ENCODE results near the gene SFT2D2.
A peak's percentile ranks its signal among the peaks of the same experiment; 100 is the strongest.

The SFT2D2 gene

DNA sequence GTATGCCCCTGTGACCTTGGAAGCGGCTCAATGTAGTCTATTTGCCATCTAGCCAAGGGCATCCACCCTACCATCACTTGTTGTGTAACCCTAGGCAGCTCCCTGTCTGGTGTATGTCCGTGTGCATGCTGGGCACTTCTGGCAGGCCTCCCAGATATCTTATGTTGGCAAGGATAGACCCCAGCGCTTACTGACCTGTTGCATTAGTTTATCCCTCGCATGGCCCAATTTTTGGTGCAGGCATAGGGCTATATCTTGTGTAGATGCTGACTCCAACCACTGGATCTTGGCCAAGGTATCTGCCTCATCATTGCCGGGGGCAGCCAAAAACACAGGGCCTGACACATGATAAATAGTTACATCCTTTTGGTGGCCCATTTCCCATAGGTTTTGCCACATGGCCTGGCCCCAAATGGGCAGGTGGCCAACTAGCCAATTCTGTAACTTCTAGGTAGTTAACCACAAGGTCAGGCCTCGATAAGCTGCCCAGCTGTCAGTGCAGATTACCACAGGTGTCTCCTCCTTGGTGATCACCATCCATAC lies 40.9 kb downstream of the SFT2D2 start:
- DNase-seq (ENCODE audit: low spot score), result no peak

DNA sequence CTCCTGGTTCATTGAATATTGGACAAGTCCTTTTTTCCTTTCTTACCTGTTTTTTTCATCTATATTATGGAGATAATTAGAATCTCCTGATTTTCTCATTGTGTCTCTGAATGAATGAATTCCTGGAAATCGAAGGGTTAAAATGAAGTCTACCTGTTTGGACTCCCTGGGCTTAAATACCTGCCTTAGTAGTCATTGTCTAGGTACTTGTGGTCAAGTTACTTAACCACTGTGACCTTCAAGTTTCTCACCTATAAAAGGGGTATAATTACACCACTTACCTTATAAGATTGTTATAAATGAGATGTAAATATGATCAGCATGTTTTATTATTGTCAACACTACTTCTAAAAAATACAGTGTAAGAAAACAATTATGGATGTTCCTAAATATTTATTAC lies 45.8 kb downstream of the SFT2D2 start:
- no peak for DNase-seq (ENCODE audit: low spot score)

- DNase-seq (ENCODE audit: low spot score), result peak; percentile 11
Measured at GRCh38 chr1:168273575-168273974, 47.8 kb downstream of the SFT2D2 start.

DNA sequence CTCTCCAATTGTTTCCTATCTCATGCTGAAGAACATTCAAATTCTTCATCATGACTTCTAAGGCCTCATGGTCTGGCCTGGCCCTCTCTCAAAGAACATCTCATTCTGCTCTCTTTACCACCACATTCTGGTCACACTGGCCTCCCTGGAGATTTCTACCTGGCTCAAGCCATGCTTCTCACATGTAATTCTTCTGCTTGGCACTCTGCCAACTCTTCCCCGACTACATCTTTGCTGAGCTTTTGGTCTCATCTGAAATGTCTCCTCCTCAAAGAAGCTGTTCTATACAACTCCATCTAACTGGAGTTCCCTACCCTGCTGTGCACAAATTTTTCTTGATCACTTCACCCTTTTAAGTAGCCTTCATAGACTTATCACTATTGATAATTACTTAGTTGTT lies 53.4 kb downstream of the SFT2D2 start:
- DNase-seq (ENCODE audit: low spot score), result no peak

DNA sequence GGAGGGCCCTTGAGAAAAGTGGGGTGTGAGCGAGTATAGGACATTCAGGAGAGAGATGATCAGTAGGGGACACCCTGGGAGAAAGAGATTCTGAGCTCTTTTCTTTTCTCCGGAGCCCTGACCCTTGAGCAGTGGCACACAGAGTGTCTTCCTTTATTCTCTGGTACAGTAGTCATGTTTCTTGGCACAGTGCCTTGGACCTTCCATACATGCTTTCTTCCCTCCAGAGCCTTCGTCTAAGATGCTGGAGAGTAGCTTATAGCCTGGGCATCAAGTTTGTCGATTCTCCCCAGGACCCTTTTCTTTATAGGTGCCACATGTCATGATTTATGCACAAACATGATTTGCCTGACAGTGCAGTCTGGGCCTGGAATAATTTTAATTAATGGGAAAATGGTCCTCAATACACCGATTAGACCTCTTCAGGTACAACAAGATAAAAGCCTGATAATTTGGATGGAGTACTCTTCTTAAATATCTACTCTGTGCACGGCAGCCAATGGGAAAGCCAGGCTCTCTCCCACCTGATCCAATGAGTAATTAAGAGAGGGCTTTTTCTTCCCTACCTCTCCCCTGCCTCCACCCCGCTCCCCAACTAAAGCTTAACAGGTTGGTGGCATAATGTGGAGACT lies 54.6 kb downstream of the SFT2D2 start, which contains the start of gene TBX19:
Gene TBX19 (plus strand): TSS at position 582 of the 632 bp plus-strand sequence. CDS start 214 bp downstream, outside the sequence.
- DNase-seq (ENCODE audit: low spot score), result no peak

DNA sequence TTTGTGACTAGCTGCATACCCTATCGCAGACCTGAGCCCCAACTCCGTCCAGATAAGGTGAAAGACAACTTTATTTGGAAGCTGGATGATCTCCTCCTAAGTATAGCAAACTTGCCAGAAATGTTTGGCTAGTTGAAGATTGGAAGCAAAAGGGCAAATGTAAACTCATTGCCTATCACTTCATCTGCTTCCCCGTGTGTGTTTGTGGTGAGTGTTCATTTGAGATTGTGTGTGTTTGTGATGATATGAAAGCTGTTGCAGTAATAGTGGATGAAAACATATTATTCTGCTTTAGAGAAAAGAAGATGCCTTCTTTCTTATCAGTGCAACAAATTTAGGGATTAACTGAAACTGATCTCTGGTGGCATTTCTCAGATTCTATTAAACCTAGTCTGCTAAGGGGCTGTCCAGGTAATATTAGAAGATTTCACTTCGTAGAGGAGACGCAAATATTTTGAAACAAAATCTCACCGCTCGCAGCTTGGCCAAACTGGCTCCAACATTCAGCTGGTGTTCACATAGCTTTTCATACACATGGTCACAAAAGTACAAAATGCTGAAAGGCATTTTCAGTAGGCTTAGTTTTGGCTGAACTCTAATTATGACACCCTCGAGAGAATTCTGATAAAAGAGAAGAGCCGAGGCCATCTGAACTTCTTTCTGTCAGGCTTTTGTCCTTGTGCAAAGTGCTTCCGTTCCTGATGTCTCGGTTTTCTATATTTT lies 56.0 kb downstream of the SFT2D2 start:
- DNase-seq (ENCODE audit: low spot score), result no peak

DNA sequence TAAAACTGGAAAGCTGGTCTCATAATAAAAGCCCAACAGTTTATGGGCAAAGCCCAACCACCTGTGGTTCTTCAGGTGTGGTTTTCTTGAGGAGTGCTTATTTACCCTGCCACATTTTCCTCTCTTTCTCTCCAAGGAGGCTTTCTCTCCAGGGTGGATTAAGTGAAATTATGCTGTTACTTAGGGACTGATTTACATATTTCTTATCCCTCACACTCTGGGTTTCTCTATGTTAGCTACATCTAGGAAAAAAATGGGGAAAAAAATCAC lies 59.7 kb downstream of the SFT2D2 start:
- DNase-seq (ENCODE audit: low spot score), result no peak

GRCh38 chr1:168285971-168286927 lies 60.4 kb downstream of the SFT2D2 start:
- DNase-seq (ENCODE audit: low spot score), result no peak

- no peak for DNase-seq (ENCODE audit: low spot score)
Measured at GRCh38 chr1:168287237-168287664, 61.4 kb downstream of the SFT2D2 start.

DNA sequence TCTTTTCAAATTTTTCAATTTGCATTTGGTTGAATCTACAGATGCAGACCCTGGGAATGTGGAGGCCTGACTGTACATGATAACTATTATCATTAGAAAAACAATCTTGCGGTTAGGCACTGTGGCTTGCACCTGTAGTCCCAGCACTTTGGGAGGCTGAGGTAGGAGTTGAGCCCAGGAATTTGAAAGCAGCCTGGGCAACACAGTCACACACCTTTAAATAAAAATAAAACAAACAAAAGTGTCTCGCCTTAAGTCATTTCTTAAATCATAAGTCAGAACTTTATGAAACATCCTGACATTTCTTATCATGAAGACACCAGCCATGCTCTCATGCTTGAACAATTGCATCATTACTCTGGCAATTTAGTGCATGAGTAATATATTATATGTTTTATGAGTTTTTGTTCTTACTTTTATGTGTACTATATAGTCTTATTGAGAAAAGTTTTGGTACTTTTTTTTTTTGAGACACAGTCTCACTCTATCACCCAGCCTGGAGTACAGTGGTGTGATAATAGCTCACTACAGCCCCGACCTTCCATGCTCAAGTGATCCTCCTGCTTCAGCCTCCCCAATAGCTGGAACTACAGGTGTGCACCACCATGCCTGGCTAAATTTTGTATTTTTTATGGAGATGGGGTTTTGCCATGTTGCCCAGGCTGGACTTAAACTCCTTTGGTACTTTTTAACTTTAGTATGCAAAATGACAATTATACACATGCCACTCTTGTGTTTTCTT lies 62.7 kb downstream of the SFT2D2 start:
- DNase-seq (ENCODE audit: low spot score), result no peak

GRCh38 chr1:168291222-168291837 lies 65.5 kb downstream of the SFT2D2 start:
- no peak for DNase-seq (ENCODE audit: low spot score)

- DNase-seq (ENCODE audit: low spot score), result no peak
Measured at GRCh38 chr1:168293356-168293755, 67.6 kb downstream of the SFT2D2 start.

DNA sequence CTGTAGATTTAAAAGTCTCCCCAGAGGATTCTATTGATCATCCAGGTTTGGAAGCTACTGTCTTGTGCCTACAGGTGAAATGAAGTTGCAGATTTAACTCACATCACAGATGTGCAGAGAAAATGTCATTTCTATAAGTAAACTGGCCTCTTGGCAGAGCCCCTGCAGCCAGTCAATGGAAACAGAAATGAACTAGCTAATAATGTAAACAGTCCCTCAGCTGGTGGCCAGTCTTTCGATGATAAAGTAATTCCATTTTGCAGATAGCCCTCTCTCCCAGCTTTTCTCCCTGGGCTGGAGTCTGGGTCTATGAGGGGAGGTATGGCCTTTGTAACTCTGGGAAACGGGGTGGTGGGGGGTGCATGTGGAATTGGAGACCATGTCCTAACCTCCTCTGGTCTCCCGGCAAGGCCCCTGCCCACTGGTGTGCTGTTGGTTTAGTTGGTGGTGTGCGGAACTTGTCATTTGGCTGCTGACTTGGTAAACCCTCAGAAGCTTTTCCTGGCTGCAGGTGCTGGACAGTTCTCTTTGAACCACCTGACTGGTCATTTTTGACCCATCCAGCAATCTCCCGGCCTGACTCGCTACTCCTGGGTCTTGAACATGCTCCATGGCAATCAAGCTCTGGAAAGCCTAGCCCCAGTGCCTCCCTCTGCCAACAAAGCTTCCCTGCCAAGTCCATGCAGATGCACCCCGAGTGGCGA lies 69.8 kb downstream of the SFT2D2 start:
- DNase-seq (ENCODE audit: low spot score), result no peak

DNA sequence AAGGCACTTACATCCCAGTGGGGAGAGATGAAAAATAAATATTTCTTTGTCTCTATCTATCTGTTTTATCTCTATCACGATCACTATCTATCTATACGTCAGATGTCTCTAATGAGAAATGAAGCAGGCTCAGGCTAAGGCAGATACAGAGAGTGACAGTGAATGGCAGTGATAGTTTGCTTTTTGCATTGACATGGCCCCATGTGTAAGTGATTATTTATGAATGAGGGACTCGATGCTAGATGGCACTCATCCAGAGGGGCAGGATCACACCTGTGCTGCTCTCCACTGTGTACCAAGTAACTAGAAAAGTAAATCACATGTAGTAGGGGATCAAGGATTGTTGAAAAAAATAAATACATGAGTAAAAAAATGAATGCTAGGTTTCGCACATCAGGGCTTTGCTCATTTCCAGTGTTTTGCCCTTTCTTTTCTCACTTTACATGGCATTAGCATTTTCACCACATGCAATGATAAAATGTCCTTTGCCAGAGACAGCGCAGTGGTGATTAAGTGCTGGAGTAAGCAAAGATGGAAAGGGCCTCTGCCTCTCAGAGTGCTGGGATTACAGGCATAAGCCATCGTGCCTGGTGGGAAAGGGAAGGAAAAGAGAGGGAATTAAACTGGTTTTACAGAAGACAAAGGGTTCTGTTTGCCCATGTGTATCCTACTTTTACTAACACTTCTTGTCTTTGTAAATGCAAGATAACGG lies 71.4 kb downstream of the SFT2D2 start:
- no peak for DNase-seq (ENCODE audit: low spot score)

DNA sequence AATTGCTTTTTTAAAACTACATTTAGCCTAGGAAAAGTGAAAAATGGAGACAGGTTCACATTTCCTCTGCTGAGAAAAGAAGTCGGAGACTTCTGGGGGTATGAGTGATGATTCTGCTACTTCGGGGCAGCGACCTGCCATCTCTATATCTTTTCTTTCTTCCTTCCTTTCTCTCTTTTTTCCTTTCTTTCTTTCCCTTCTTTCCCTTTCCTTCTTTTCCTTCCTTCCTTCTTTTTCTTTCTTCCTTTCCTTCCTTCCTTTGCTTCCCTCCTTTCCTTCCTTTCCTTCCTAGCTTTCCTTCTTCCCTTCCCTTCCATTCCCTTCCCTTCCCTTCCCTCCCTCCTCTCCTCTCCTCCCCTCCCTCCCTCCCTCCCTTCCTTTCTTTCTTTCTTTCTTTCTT lies 72.6 kb downstream of the SFT2D2 start:
- no peak for DNase-seq (ENCODE audit: low spot score)

GRCh38 chr1:168300626-168301025 lies 74.8 kb downstream of the SFT2D2 start:
- DNase-seq (ENCODE audit: low spot score), result no peak

DNA sequence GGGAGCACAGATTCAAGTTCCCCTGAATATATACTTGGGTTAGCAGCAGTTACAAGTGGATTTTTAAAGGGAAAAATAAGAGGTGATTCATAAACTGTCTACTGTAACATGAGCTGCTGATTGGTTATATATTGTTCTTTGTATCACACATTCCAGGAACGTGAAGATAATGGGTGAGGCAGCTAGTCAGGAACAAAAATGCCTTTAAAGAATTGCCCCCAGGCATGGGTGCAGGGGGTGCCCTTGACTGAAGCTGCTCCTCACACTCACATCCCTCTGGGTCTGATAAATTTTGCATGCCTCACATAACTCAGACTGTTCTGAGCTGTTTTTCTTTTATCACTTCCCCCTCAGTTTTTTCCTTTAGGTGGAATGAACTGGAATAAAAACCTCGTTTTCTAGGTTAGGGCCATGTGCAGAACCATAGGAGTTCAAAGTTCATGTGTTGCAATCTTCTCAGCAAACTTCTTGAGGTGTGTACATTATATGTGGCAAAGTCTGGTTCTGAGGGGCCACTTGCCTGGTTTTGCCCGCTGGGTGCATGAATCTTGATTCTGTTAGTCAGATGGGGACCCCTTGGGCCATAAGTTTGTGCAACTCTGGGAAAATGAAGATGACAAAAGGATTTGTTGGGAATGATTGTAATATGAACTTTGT lies 76.0 kb downstream of the SFT2D2 start:
- DNase-seq (ENCODE audit: low spot score), result no peak

All from NAMALWA (cell line).